Muscle of back (tissue), 11 donors: ENCODE results near the gene SRRT. TPM values are rescaled to one million over a fixed set of nuclear protein-coding genes. Genes with fewer than 3 reads are reported as not detected.
"Not testable (repeated sequence)": the region's sequence is repeated elsewhere in the genome, so short reads cannot be mapped to it uniquely, and the experiment has no call there.

Source experiments
- DNase-seq, 3 donors: peaks; one replicate each; pipeline versions ENCODE4 v3.0.0 to v3.0.0-alpha.2; 2013
- polyA plus RNA-seq, 10 donors: library from polyadenylated mRNA; unstranded; fragments of 120-200 nt; gene quantifications; one replicate each; pipeline ENCODE4 v1.2.1, GENCODE V29; 2013; ENCODE audit not compliant: insufficient read length in 10 of 10

The SRRT gene
- polyA plus RNA-seq, 10 donors: 76.6 to 115 (median 94.7) TPM

- no peak for DNase-seq
Observed at GRCh38 chr7:100892364-100893317, 17.7 kb downstream of the SRRT start.

GRCh38 chr7:100893318-100893895, 18.5 kb downstream of the SRRT start:
- DNase-seq: no peak

DNA sequence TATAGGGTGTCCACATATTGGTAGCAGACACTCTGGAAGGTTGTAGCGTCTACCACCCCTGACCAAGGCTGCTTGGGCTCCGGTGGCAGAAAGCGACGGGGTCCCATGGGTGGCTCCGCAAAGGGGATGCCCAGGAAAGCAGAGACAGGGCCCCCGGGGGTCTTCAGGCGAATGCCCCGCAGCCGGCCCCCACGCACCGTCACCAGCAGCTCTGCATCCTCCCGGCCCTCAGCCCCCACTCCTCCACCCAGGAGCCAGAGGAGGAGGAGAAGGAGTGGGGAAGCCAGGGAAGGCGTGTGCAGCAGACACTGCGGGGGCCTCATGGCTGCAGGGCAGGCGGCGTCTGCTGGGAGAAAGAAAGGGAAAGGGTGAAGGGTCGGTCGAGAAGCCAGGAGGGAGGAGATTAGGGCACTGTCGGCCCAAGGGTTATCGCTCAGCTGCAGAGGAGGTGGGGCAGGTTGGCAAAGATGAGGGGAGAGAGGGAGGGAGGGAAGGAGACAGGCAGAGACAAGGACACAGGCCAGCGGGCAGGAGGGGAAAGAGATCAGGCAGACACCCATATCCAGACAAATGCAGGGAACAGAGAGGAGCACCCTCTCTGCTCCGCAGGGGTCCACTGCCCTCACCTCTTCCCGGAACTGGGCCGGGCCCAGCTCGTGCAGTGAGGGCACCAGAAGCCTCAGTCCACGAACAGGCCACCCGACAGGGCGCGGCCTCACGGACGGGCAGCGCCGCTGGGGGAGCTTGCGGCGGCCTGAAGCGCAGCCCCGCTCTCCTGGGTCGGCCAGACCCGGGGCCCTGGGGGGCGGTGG, 19.2 kb downstream of the SRRT start:
- DNase-seq: peak in 1 of 3 donors; percentile 67

DNA sequence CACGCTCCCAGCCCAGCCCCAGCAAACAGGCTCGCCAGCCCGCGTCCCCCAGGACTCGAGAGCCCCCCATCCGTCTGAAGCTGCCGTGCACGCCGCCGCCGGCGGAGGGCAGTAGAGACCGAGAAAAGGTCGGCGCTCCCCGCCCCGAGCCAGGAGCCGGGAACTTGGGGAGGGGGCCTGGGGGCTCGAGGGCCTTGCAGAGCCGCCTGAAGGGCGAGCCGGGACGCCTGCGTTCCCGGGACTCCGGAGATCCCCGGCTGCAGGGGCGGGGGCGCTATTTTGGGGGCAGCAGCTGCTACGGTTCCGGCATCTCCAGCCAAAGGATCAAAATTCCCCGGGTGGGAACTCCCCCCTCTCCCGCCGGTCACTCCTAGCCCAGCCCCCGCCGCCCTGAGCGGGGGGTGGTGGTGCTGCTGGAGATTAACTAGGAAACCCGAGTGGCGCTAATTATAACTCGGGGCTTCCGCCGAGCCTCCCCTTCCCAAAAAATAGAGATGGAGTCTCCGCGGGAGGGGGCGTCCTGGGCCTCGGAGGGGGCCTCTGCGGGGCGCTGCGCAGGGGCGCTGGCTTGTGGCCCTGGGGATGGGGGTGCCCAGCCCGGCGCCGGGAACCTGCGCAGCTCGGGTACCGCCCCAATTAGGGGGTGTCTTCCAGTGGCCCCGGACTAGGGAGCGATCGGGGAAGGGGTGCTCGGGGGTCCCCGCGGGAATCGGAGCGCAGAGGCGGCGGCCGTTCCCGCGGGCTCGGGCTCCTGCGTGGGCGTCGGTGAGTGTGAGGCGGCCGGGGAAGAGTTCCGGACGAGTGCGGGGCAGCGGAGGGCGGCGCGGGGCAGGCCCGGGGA, 20.2 kb downstream of the SRRT start:
- DNase-seq: peak; percentile 71 to 79 (median 74)

- DNase-seq: no peak
Observed at GRCh38 chr7:100895701-100895955, 20.7 kb downstream of the SRRT start, which contains the start of gene ACHE. TSS of gene ACHE (minus strand) at chr7:100895888. CDS start at chr7:100894232, 1,656 bp downstream.

DNA sequence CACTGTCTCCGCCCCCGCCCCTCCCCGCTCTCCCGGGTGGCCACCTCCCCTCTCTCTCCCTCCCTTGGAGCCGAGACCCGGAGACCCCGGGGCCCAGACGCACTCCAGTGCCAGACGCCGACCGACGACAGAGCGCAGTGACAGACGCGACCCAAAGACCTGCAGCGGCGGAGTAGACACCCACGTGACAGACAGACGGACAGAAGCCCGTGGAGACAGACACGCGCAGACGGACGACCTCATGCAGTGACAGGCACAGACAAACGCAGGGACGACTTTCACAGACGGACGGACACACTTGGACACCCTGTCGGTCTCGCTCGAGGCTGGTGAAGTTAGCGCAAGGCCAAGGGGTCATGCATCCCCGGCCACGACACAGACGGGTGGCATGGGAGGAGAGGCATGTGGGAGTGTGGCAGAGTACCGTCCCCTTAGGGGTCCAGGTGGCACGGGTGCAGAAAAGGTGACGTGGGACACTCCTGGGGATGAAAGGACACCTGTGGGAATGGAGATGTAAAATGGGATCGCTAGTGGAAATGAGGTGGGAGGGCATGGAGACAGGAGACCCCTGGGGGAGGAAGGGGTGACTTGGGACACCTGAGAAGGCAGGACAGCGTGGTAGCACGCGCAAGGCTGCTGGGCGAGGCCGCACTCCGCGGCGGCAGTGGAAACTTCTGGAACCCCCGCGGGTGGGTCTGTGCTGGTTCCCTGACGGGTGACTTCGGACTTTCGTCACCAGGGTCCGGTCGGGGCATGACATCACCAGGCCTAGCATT, 21.2 kb downstream of the SRRT start:
- peak in 1 of 3 donors; percentile 65 for DNase-seq

DNA sequence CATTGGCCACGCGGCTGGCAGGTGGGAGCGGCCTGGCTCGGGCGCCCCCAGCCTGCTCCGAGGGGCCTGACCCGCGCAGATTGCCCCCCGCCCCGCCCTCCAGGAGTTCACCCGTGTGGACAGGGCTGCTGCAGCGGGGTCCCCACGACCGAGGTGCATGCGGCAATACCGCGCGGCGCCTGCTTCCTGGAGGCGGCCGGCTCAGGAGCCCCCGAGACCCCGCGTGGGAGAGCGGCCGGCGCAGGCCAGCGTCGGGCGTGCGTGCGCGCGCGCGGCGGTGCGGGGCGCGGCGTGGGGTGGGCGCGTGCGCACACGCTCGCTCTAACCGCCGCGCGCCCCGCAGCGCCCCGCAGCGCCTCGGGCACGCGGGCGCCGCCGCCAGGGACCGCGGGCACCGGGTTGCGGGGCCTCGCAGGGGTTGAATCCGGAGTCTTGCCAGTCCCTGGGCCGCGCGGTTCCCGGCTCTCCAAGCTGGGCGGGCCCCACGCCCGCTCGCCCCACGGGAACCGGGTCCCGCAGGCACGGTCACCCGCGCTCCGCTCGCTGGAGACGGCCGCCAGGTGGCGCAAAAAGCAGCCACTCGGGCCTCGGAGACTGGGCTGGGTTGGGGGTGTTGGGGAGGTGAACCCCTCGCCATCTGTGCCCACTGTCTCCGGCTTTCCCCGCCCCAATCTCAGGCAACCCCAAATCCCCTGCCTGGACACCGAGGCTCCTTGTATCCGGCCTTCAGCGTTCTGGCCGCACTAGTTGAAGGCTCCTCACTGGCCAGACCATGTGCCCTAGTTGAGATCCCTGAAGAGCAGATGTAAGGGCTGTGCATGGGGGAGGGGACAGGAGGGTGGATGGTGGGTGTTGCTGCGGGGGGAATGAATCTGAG, 22.1 kb downstream of the SRRT start:
- peak in 1 of 3 donors; percentile 67 for DNase-seq

- DNase-seq: no peak
Observed at GRCh38 chr7:100897772-100898454, 23.0 kb downstream of the SRRT start.

- no peak for DNase-seq
Observed at GRCh38 chr7:100899432-100899831, 24.5 kb downstream of the SRRT start.

- DNase-seq: no peak
Observed at GRCh38 chr7:100900978-100901377, 26.1 kb downstream of the SRRT start.

GRCh38 chr7:100901921-100902332, 27.0 kb downstream of the SRRT start:
- no peak for DNase-seq

GRCh38 chr7:100902638-100903037, 27.7 kb downstream of the SRRT start:
- no peak for DNase-seq

DNA sequence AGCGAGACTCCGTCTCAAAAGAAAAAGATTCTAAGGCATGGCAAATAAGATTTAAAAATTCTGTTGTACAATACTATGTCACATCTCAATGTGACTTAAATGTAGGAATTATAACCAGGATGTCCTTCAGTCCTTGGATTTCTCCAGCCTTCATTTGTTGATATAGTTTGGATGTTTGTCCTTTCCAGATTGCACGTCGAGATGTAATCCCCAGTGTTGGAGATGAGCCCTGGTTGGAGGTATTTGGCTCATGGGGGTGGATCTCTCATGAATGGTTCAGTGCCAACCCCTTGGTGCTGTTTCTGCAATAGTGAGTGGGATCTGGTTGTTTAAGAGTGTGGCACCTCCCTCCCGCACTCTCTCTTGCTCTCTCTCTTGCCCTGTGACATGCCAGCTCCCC, 33.6 kb downstream of the SRRT start:
- no peak for DNase-seq

DNA sequence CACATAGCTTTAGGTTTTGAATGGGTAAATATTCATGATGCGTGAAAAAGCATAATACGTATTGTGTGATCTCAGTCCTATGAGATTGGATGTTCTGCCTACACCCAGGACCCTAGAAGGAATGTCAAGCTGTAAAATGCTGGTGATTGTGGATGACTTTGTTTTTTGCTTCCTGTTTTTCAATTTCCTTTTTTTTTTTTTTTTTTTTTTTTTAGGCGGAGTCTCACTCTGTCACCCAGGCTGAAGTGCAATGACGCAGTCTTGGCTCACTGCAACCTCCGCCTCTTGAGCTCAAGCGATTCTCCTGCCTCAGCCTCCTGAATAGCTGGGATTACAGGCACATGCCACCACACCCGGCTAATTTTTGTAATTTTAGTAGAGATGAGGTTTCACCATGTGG, 35.5 kb downstream of the SRRT start:
- DNase-seq: not testable (repeated sequence)

DNA sequence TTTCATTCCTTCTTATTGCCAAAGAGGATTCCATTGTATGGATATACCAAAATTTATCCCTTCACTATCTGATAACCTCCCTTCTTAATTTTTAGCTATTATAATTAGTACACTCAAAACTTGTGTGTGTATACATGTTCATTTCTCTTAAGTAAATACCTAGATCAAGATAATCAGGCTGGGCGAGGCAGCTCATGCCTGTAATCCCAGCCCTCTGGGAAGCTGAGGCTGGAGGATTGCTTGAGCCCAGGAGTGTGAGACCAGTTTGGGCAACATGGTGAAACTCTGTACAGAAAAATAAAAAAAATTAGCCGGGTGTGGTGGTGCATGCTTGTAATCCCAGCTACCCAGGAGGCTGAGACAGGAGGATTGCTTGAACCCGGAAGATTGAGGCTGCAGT, 36.6 kb downstream of the SRRT start:
- DNase-seq: no peak

DNA sequence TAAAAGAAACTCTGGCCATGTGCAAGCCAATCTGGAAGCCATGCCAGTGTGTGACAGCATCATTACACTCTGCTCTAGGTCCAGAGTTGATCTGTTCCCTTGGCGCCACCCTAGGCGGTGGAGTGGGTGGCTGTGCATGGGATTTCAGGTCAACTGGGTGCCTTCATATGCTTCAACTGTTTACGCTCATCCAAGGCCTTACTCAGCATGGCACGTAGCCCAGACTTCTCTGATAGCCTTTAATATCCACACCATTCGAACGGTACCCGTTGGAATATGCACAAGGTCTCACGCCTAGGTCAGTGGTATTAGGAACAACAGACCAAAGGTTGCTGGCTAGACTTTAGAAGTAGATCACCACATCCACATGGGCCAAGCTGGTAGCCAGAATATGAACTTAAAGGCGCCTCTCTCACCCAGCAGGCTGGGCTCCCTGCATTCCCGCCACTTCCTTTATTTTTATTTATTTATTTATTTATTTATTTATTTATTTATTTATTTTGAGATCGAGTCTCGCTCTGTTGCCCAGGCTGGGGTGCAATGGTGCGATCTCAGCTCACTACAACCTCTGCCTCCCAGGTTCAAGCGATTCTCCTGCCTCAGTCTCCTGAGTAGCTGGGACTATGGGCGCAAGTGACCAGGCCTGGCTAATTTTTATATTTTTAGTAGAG, 39.4 kb downstream of the SRRT start:
- no peak for DNase-seq

DNA sequence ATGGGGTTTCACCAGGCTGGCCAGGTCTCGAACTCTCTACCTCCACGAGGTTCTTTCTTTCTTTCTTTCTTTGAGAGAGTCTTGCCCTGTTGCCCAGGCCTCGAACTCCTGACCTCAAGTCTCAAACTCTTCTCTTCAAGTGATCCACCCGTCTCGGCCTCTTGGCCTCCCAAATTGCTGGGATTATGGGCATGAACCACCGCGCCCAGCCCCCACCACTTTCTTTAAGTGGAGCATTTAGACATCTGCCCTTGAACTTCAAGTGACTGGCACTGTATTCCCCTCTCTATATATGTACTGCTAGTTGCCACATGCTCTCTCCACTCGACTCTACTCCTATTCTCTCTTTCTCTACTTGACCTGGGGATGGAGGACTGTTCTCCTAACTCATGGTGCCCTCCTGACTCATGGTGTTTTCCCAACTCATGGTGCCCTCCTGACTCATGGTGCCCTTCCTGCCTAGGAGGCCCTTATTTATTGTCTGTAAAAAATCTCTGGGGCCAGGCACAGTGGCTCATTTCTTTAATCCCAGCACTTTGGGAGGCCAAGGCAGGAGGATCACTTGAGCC, 40.1 kb downstream of the SRRT start:
- no peak for DNase-seq

DNA sequence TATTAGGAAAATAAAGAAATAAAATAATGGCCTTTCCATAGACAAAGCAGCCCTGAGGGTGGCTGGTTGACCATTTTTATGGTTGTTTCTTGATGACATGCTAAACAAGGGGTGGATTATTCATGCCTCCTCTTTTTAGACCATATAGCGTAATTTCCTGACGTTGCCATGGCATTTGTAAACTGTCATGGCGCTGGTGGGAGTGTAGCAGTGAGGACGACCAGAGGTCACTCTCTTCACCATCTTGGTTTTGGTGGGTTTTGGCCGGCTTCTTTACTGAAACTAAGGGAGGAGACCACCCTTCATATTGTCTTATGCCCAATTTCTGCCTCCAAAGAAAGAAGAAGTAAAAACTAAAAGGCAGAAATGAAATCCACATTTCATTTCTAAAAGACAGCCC, 44.4 kb downstream of the SRRT start:
- not testable (repeated sequence) for DNase-seq
